HEK293 (cell line): ENCODE measurements around the gene B3GALT5.

ENCODE experiments used
- CTCF ChIA-PET: fragments of 350-600 bp; formaldehyde crosslinking; extraction: SDS; loops from one replicate; lab custom pipeline; 2021; ENCODE audit warnings: antibody characterized with exemption; lab: Yijun Ruan, JAX
- POLR2A ChIA-PET: fragments of 300-600 bp; formaldehyde crosslinking; extraction: SDS; loops from one replicate; lab custom pipeline; 2020; ENCODE audit warnings: antibody characterized with exemption, inconsistent platforms; lab: Yijun Ruan, JAX
- H3K27ac ChIP-seq: fragments of 200-500 bp; sonication (Bioruptor generic); 2 replicates; pipeline ENCODE4 v1.5.1; 2014; ENCODE audit warnings: low read depth, low read length, control low read depth, inconsistent platforms; ENCODE audit errors: extremely low read depth
- H3K36me3 ChIP-seq, 2 experiments: fragments of 200-500 bp in 1 of 2; sonication (Bioruptor generic) in 1 of 2; 1 replicate in 1 of 2; 2 replicates in 1 of 2; pipeline ENCODE4 v1.5.1; 2014 to 2017; ENCODE audit warnings: inconsistent platforms in 2 of 2, low read length in 2 of 2; ENCODE audit not compliant: control insufficient read depth in 2 of 2, insufficient read depth in 1 of 2
- H3K4me1 ChIP-seq: fragments of 200-500 bp; sonication (Bioruptor generic); 2 replicates; pipeline ENCODE4 v1.5.1; 2014; ENCODE audit warnings: mild to moderate bottlenecking, low read length, inconsistent platforms; ENCODE audit not compliant: control insufficient read depth, insufficient read depth
- H3K4me3 ChIP-seq: 2 replicates; pipeline ENCODE4 v1.5.1; 2011; ENCODE audit warnings: low read depth, mild to moderate bottlenecking, control low read depth, low read length, moderate library complexity
- H3K9me3 ChIP-seq: fragments of 200-500 bp; sonication (Bioruptor generic); 2 replicates; pipeline ENCODE4 v1.5.1; 2014; ENCODE audit warnings: low read depth, low read length, inconsistent platforms; ENCODE audit not compliant: control insufficient read depth, insufficient read depth
- HOXA7 ChIP-seq: sonication (generic); formaldehyde crosslinking; IDR thresholded peaks from 2 replicates; pipeline ENCODE4 v1.8.1; 2022; ENCODE audit warnings: missing genetic modification reagents, borderline replicate concordance
- PATZ1 ChIP-seq: fragments of 450-650 bp; formaldehyde crosslinking; IDR thresholded peaks from 2 replicates; pipeline ENCODE4 v1.5.1; 2016; ENCODE audit warnings: missing biosample characterization, missing genetic modification characterization
- PRDM2 ChIP-seq: fragments of 450-650 bp; formaldehyde crosslinking; IDR thresholded peaks from 2 replicates; pipeline ENCODE4 v1.5.1; 2016; ENCODE audit warnings: missing biosample characterization, missing genetic modification characterization, borderline replicate concordance
- SALL2 ChIP-seq: fragments of 450-650 bp; formaldehyde crosslinking; IDR thresholded peaks from 2 replicates; pipeline ENCODE4 v1.5.0; 2017; ENCODE audit warnings: missing biosample characterization, mild to moderate bottlenecking, missing genetic modification characterization, borderline replicate concordance
- SP3 ChIP-seq: fragments of 450-650 bp; formaldehyde crosslinking; IDR thresholded peaks from 2 replicates; pipeline ENCODE4 v1.5.1; 2016; ENCODE audit warnings: missing biosample characterization, missing genetic modification characterization
- WT1 ChIP-seq: fragments of 450-650 bp; formaldehyde crosslinking; IDR thresholded peaks from 2 replicates; pipeline ENCODE4 v1.5.1; 2016; ENCODE audit warnings: missing biosample characterization, missing genetic modification characterization
- YY2 ChIP-seq: fragments of 450-650 bp; formaldehyde crosslinking; IDR thresholded peaks from 2 replicates; pipeline ENCODE4 v1.5.1; 2016; ENCODE audit warnings: missing biosample characterization, missing genetic modification characterization
- ZBTB20 ChIP-seq: fragments of 450-650 bp; formaldehyde crosslinking; IDR thresholded peaks from 2 replicates; pipeline ENCODE4 v1.5.1; 2016; ENCODE audit warnings: missing biosample characterization, missing genetic modification characterization
- ZNF24 ChIP-seq: fragments of 450-650 bp; formaldehyde crosslinking; IDR thresholded peaks from 2 replicates; pipeline ENCODE4 v1.5.1; 2016; ENCODE audit warnings: missing biosample characterization, missing genetic modification characterization
- ZNF423 ChIP-seq: fragments of 450-650 bp; formaldehyde crosslinking; IDR thresholded peaks from 2 replicates; pipeline ENCODE4 v1.5.1; 2016; ENCODE audit warnings: missing biosample characterization, missing genetic modification characterization
- ZNF513 ChIP-seq: fragments of 450-650 bp; IDR thresholded peaks from 2 replicates; pipeline ENCODE4 v1.5.1; 2018; ENCODE audit warnings: missing biosample characterization, missing genetic modification characterization
- ZNF521 ChIP-seq: fragments of 450-650 bp; formaldehyde crosslinking; IDR thresholded peaks from 2 replicates; pipeline ENCODE4 v1.5.1; 2017; ENCODE audit warnings: missing biosample characterization, mild to moderate bottlenecking, missing genetic modification characterization
- ZNF561 ChIP-seq: fragments of 450-650 bp; IDR thresholded peaks from 2 replicates; pipeline ENCODE4 v1.5.1; 2018; ENCODE audit warnings: missing biosample characterization, missing genetic modification characterization, borderline replicate concordance
- ZNF596 ChIP-seq: fragments of 450-650 bp; IDR thresholded peaks from 2 replicates; pipeline ENCODE4 v1.5.0; 2018; ENCODE audit warnings: missing biosample characterization, mild to moderate bottlenecking, missing genetic modification characterization, moderate library complexity
- ZNF610 ChIP-seq: fragments of 450-650 bp; formaldehyde crosslinking; IDR thresholded peaks from 2 replicates; pipeline ENCODE4 v1.5.1; 2016; ENCODE audit warnings: missing biosample characterization, missing genetic modification characterization, borderline replicate concordance
- ZNF639 ChIP-seq: fragments of 450-650 bp; formaldehyde crosslinking; IDR thresholded peaks from 2 replicates; pipeline ENCODE4 v1.5.1; 2016; ENCODE audit warnings: missing biosample characterization, missing genetic modification characterization
- ZNF747 ChIP-seq: fragments of 450-650 bp; formaldehyde crosslinking; IDR thresholded peaks from 2 replicates; pipeline ENCODE4 v1.5.1; 2016; ENCODE audit warnings: missing biosample characterization, missing genetic modification characterization
- TF ChIP-seq, protein P1 (sequence below): fragments of 450-650 bp; formaldehyde crosslinking; IDR thresholded peaks from 2 replicates; pipeline ENCODE4 v1.5.1; 2016; ENCODE audit warnings: missing biosample characterization, missing genetic modification characterization

Gene B3GALT5

GRCh38 chr21:39685236-39685635 lies 72.5 kb downstream of the B3GALT5 start:
- no peaks in the 10 kb centered on the region for H3K36me3 ChIP-seq
- POLR2A ChIA-PET = no interaction called here
- H3K9me3 ChIP-seq = no peaks in the 10 kb centered on the region; the same call in 1 of the 2 replicates
- no peak overlapping the region for H3K4me3 ChIP-seq
- CTCF ChIA-PET = interaction anchor here (0.6 kb wide), 1 partner anchor 168 kb away, joined by 4 read pairs; no protein-coding TSS in a partner anchor
- no peak overlapping the region for H3K27ac ChIP-seq
- no peaks in the 10 kb centered on the region for H3K4me1 ChIP-seq
- no peak for TF ChIP-seq ZNF596 (tag by site-specific recombination)
- TF ChIP-seq, protein P1, sequence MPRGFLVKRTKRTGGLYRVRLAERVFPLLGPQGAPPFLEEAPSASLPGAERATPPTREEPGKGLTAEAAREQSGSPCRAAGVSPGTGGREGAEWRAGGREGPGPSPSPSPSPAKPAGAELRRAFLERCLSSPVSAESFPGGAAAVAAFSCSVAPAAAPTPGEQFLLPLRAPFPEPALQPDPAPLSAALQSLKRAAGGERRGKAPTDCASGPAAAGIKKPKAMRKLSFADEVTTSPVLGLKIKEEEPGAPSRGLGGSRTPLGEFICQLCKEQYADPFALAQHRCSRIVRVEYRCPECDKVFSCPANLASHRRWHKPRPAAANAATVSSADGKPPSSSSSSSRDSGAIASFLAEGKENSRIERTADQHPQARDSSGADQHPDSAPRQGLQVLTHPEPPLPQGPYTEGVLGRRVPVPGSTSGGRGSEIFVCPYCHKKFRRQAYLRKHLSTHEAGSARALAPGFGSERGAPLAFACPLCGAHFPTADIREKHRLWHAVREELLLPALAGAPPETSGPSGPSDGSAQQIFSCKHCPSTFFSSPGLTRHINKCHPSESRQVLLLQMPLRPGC = no peak
- no peak for TF ChIP-seq YY2 (tag by site-specific recombination)
- no peak for TF ChIP-seq SP3 (tag by site-specific recombination)

DNA sequence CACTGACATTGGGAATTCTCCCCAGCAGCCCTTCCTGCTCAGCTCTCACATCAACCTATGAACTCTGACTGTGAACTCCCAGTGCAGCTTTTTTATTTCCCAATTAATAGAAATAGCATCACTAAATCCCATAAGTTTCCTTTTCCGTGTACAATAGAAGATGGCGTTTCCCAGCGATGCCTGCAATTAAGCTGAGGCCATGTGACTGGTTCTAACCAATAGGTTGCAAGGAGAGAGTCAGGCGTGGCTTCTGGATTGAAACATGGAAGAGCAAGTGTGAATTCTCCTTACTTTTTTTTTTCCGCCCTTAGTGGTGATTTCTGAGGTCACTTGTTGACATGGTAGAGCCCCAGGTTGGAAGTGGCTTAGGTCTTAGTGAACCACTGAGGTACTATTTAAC lies 73.3 kb downstream of the B3GALT5 start:
- TF ChIP-seq ZNF521 (tag by site-specific recombination) (no peak), PRDM2 (tag by site-specific recombination) (no peak), ZNF610 (tag by site-specific recombination) (no peak), HOXA7 (CRISPR knock-in tag) (no peak), SALL2 (no peak), ZNF24 (no peak), ZNF747 (tag by site-specific recombination) (no peak), ZNF561 (tag by site-specific recombination) (no peak)
- CTCF ChIA-PET = interaction anchor here (0.6 kb wide), 2 partner anchors 98 to 169 kb away, joined by 4 to 5 read pairs; no protein-coding TSS in a partner anchor
- Histone ChIP-seq H3K36me3 (no peaks in the 10 kb centered on the region), H3K27ac (no peak overlapping the region), H3K4me1 (no peaks in the 10 kb centered on the region), H3K4me3 (no peak overlapping the region), H3K9me3 (no peaks in the 10 kb centered on the region; the same call in 1 of the 2 replicates)
- POLR2A ChIA-PET = no interaction called here

DNA sequence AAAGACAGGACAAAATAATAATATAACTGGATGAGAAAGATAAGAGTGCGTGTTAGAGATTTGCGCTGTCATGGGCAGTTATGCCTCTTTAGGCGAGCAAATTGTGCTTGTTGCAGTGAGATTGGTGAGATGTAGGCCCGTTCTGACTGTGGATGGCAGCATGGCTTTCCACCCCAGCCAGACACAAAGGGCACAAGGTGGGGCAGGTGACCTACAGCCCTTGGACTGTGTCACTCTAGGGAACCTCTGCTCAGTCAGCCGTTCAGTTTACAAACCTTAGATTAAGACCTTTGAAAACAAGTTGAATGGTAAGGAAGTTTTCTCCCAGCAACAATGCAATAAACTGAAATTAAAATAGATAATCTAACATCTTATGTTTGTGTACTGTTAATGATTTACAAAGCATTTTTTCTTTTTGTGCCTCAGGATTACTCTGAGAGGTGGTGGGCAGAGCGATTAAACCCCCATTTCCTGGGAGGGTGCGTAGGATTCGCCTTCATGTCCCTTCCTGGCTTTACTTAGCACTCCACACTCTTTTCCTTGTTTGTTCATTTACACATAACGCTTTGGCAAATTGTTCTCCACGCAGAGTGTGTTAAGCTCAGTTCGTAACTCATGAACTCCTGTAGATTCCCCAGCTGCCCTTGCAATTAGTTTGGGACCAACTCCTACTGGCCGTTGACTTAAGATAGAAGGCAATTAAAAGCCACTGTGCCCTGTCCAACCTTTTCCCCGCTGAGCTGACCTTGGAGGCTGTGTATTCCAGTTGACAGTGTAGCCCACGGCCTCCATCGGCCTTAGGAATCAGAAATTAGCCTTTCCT lies 74.1 kb downstream of the B3GALT5 start:
- Histone ChIP-seq H3K36me3 (no peaks in the 10 kb centered on the region), H3K27ac (no peak overlapping the region), H3K4me1 (no peaks in the 10 kb centered on the region), H3K4me3 (no peak overlapping the region), H3K9me3 (no peaks in the 10 kb centered on the region; the same call in 1 of the 2 replicates)
- ChIA-PET CTCF (no interaction called here), POLR2A (no interaction called here)
- TF ChIP-seq ZNF639 (tag by site-specific recombination) (no peak), ZNF423 (tag by site-specific recombination) (no peak), WT1 (tag by site-specific recombination) (no peak), ZBTB20 (tag by site-specific recombination) (no peak), PATZ1 (tag by site-specific recombination) (no peak), ZNF513 (no peak)
